HepG2 (cell line): ENCODE results near the gene GSAP. TPM values are rescaled to one million over a fixed set of nuclear protein-coding genes. Genes with fewer than 3 reads are reported as not detected.

ENCODE experiments used
- CREM ChIP-seq, 2 experiments: sonication (generic) in 1 of 2; formaldehyde crosslinking in 1 of 2; IDR thresholded peaks; 2 replicates each; pipeline versions ENCODE4 v1.4.0 to v1.6.1; 2016 to 2020; ENCODE audit warnings: antibody characterized with exemption in 1 of 2, mild to moderate bottlenecking in 1 of 2, missing genetic modification reagents in 1 of 2
- ERF ChIP-seq: IDR thresholded peaks from 2 replicates; pipeline ENCODE4 v1.6.1; 2018; ENCODE audit warnings: missing biosample characterization, missing genetic modification reagents
- KDM5B ChIP-seq: sonication (generic); formaldehyde crosslinking; IDR thresholded peaks from 2 replicates; pipeline ENCODE4 v1.4.0; 2020; ENCODE audit warnings: missing genetic modification reagents, mild to moderate bottlenecking, borderline replicate concordance
- RAD21 ChIP-seq: fragments of 450-650 bp; formaldehyde crosslinking; IDR thresholded peaks from 2 replicates; pipeline ENCODE4 v1.5.0; 2020; ENCODE audit warnings: mild to moderate bottlenecking
- YEATS2 ChIP-seq: sonication (generic); formaldehyde crosslinking; IDR thresholded peaks from 2 replicates; pipeline ENCODE4 v1.4.0; 2020; ENCODE audit warnings: missing genetic modification reagents, borderline replicate concordance
- ZNF207 ChIP-seq: fragments of 450-650 bp; IDR thresholded peaks from 2 replicates; pipeline ENCODE4 v1.6.1; 2016; ENCODE audit warnings: antibody characterized with exemption, borderline replicate concordance
- polyA plus RNA-seq, 8 experiments: library from polyadenylated mRNA; depleted of rRNA in 3 of 8; stranded (reverse) in 7 of 8; unstranded in 1 of 8; fragments of >200 nt; fragmentation: Illumina TruSeq in 4 of 8; extraction: Trizol in 4 of 8; gene quantifications; 2 replicates each; pipeline versions ENCODE4 v1.2.1 to v1.2.3, GENCODE V29; 2011 to 2016; ENCODE audit warnings: low read depth in 4 of 8, missing spikeins in 1 of 8, mixed read lengths in 1 of 8; ENCODE audit not compliant: insufficient read depth in 1 of 8
- total RNA-seq, 5 experiments: library from RNA; depleted of rRNA; stranded (reverse); fragments of >200 nt; fragmentation: Illumina TruSeq; extraction: Trizol; gene quantifications; 2 replicates each; pipeline ENCODE4 v1.2.3, GENCODE V29; 2016; ENCODE audit warnings: low read depth in 1 of 5
- TF ChIP-seq, protein P1 (sequence below): IDR thresholded peaks from 2 replicates; pipeline ENCODE4 v1.6.1; 2016; ENCODE audit warnings: missing compliant biosample characterization, missing genetic modification reagents, borderline replicate concordance
- TF ChIP-seq, protein P2 (sequence below): IDR thresholded peaks from 2 replicates; pipeline ENCODE4 v1.6.1; 2016; ENCODE audit warnings: low read depth, control low read depth
- TF ChIP-seq, protein P3 (sequence below): sonication (generic); formaldehyde crosslinking; IDR thresholded peaks from 2 replicates; pipeline ENCODE4 v1.4.0; 2020; ENCODE audit warnings: missing genetic modification reagents
- TF ChIP-seq, protein P4 (sequence below): sonication (generic); formaldehyde crosslinking; IDR thresholded peaks from 2 replicates; pipeline ENCODE4 v1.5.0; 2020; ENCODE audit warnings: mild to moderate bottlenecking, missing genetic modification reagents, moderate library complexity

Gene GSAP
- total and polyA plus RNA-seq, 2 of the 13 experiments (the other 11 are each of a cell fraction or from before 2014, with no cell fraction given): 34.6 to 40.6 TPM

DNA sequence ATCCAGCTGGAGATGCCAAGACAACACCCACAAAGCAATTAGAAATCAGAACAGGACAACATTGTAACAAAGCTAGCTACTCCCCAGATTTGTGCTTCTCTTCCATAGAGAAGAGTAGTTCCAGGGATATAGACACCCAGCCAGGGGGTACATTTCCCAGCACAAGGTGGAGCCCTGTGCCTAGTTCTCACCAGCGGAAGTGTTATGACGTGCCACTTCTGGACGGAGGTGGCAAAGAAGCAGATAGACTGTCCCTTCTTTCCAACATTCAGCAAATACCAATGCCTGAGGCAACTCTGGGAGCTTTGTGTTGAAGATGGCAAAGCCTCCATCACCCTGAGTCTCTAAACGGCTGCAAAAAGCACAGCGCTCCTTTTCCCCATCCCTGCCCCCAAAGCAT is 23.4 kb upstream of the GSAP start (continued):
- TF ChIP-seq ERF (CRISPR knock-in tag): 0 out of 2 replicates have a peak, but pooled peaks have one; percentile 52
- TF ChIP-seq CREM (IDR thresholded peaks at IDR 0.05): peak; percentile 14; the same call in 1 of the 2 replicates
- TF ChIP-seq CREM (CRISPR knock-in tag; IDR thresholded peaks at IDR 0.05): no peak
- TF ChIP-seq RAD21 (CRISPR knock-in tag): peak; percentile 86
- TF ChIP-seq, protein P1, sequence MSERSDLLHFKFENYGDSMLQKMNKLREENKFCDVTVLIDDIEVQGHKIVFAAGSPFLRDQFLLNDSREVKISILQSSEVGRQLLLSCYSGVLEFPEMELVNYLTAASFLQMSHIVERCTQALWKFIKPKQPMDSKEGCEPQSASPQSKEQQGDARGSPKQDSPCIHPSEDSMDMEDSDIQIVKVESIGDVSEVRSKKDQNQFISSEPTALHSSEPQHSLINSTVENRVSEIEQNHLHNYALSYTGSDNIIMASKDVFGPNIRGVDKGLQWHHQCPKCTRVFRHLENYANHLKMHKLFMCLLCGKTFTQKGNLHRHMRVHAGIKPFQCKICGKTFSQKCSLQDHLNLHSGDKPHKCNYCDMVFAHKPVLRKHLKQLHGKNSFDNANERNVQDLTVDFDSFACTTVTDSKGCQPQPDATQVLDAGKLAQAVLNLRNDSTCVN (CRISPR knock-in tag): no peak
- TF ChIP-seq YEATS2: no peak
- TF ChIP-seq, protein P2, sequence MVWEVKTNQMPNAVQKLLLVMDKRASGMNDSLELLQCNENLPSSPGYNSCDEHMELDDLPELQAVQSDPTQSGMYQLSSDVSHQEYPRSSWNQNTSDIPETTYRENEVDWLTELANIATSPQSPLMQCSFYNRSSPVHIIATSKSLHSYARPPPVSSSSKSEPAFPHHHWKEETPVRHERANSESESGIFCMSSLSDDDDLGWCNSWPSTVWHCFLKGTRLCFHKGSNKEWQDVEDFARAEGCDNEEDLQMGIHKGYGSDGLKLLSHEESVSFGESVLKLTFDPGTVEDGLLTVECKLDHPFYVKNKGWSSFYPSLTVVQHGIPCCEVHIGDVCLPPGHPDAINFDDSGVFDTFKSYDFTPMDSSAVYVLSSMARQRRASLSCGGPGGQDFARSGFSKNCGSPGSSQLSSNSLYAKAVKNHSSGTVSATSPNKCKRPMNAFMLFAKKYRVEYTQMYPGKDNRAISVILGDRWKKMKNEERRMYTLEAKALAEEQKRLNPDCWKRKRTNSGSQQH (CRISPR knock-in tag): no peak
- no peak for TF ChIP-seq ZNF207
- TF ChIP-seq, protein P3, sequence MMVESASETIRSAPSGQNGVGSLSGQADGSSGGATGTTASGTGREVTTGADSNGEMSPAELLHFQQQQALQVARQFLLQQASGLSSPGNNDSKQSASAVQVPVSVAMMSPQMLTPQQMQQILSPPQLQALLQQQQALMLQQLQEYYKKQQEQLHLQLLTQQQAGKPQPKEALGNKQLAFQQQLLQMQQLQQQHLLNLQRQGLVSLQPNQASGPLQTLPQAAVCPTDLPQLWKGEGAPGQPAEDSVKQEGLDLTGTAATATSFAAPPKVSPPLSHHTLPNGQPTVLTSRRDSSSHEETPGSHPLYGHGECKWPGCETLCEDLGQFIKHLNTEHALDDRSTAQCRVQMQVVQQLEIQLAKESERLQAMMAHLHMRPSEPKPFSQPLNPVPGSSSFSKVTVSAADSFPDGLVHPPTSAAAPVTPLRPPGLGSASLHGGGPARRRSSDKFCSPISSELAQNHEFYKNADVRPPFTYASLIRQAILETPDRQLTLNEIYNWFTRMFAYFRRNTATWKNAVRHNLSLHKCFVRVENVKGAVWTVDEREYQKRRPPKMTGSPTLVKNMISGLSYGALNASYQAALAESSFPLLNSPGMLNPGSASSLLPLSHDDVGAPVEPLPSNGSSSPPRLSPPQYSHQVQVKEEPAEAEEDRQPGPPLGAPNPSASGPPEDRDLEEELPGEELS: no peak
- no peak for TF ChIP-seq KDM5B (CRISPR knock-in tag)
- TF ChIP-seq, protein P4, sequence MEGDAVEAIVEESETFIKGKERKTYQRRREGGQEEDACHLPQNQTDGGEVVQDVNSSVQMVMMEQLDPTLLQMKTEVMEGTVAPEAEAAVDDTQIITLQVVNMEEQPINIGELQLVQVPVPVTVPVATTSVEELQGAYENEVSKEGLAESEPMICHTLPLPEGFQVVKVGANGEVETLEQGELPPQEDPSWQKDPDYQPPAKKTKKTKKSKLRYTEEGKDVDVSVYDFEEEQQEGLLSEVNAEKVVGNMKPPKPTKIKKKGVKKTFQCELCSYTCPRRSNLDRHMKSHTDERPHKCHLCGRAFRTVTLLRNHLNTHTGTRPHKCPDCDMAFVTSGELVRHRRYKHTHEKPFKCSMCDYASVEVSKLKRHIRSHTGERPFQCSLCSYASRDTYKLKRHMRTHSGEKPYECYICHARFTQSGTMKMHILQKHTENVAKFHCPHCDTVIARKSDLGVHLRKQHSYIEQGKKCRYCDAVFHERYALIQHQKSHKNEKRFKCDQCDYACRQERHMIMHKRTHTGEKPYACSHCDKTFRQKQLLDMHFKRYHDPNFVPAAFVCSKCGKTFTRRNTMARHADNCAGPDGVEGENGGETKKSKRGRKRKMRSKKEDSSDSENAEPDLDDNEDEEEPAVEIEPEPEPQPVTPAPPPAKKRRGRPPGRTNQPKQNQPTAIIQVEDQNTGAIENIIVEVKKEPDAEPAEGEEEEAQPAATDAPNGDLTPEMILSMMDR (CRISPR knock-in tag): peak; percentile 86
